K562 (cell line): Measurements from ENCODE around the gene PSMC3IP. TPM values are rescaled to one million over a fixed set of nuclear protein-coding genes. Genes with fewer than 3 reads are reported as not detected.

Experiments
- CGGBP1 ChIP-seq: fragments of 250-450 bp; sonication (Bioruptor Pico); IDR thresholded peaks from 2 replicates; pipeline ENCODE4 v1.9.0; 2021; ENCODE audit warnings: mild to moderate bottlenecking
- FOSL1 ChIP-seq: fragments of 200-800 bp; sonication (Bioruptor generic); conservative IDR thresholded peaks from 2 replicates; pipeline ENCODE4 v1.6.1; 2016; ENCODE audit warnings: missing genetic modification characterization, missing compliant biosample characterization
- IFI16 ChIP-seq: fragments of 250-450 bp; sonication (Bioruptor Pico); IDR thresholded peaks from 2 replicates; pipeline ENCODE4 v2.1.2; 2022; ENCODE audit warnings: mild to moderate bottlenecking, inconsistent platforms
- MECOM ChIP-seq: fragments of 250-450 bp; sonication (Bioruptor Pico); IDR thresholded peaks from 2 replicates; pipeline ENCODE4 v1.8.0; 2022; ENCODE audit warnings: inconsistent platforms
- PATZ1 ChIP-seq: fragments of 250-450 bp; sonication (Bioruptor Pico); IDR thresholded peaks from 2 replicates; pipeline ENCODE4 v1.5.0; 2020; ENCODE audit warnings: mild to moderate bottlenecking, borderline replicate concordance
- PURB ChIP-seq: sonication (generic); formaldehyde crosslinking; IDR thresholded peaks from 2 replicates; pipeline ENCODE4 v1.9.0; 2021; ENCODE audit warnings: low read depth, mild to moderate bottlenecking, missing genetic modification reagents
- PYGO2 ChIP-seq: fragments of 450-650 bp; IDR thresholded peaks from 2 replicates; pipeline ENCODE4 v1.6.1; 2016; ENCODE audit warnings: mild to moderate bottlenecking, missing genetic modification characterization, moderate library complexity, missing compliant biosample characterization
- TFE3 ChIP-seq: fragments of 450-650 bp; formaldehyde crosslinking; IDR thresholded peaks from 2 replicates; pipeline ENCODE4 v1.4.0; 2020; ENCODE audit warnings: mild to moderate bottlenecking, mixed read lengths
- ZBTB11 ChIP-seq, 3 experiments: fragments of 200-800 bp in 1 of 3; fragments of 250-450 bp in 1 of 3; fragments of 450-650 bp in 1 of 3; sonication (Bioruptor Pico) in 1 of 3; sonication (Bioruptor generic) in 1 of 3; formaldehyde crosslinking in 1 of 3; IDR thresholded peaks; 2 replicates each; pipeline versions ENCODE4 v1.6.1 to v1.8.0; 2016 to 2022; ENCODE audit warnings: mild to moderate bottlenecking in 2 of 3, missing genetic modification characterization in 2 of 3, missing compliant biosample characterization in 1 of 3, moderate library complexity in 1 of 3
- ZNF23 ChIP-seq: fragments of 250-450 bp; sonication (Bioruptor Pico); IDR thresholded peaks from 2 replicates; pipeline ENCODE4 v1.4.0; 2020; ENCODE audit warnings: mild to moderate bottlenecking
- ZNF512 ChIP-seq: IDR thresholded peaks from 2 replicates; pipeline ENCODE4 v1.6.1; 2016; ENCODE audit warnings: missing genetic modification characterization, missing compliant biosample characterization
- polyA plus RNA-seq, 8 experiments: library from polyadenylated mRNA; depleted of rRNA in 4 of 8; stranded (reverse) in 5 of 8; unstranded in 3 of 8; fragments of >200 nt; fragmentation: Nextera tagmentation in 2 of 8; fragmentation: Illumina TruSeq in 1 of 8; extraction: Ambion mirVana in 2 of 8; extraction: Trizol in 1 of 8; gene quantifications; 2 replicates each; pipeline versions ENCODE4 v1.2.1 to v1.2.3, GENCODE V29; 2011 to 2014; ENCODE audit warnings: inconsistent platforms in 1 of 8, missing spikeins in 1 of 8
- total RNA-seq, 7 experiments: library from RNA; depleted of rRNA in 6 of 7; stranded (reverse); fragments of >200 nt in 6 of 7; fragmentation: Illumina TruSeq in 2 of 7; extraction: Trizol in 2 of 7; gene quantifications; 2 replicates each; pipeline versions ENCODE4 v1.2.1 to v1.2.3, GENCODE V29; 2011 to 2021; ENCODE audit warnings: low replicate concordance in 1 of 7

Gene PSMC3IP
- total and polyA plus RNA-seq, 9 of the 15 experiments (the other 6 are each of a cell fraction or from before 2014, with no cell fraction given), result 13.8 to 65.6 (median 32.8) TPM

- peak; percentile 54; the same call in 1 of the 2 replicates for TF ChIP-seq FOSL1
- no peak for TF ChIP-seq MECOM (CRISPR knock-in tag)
- no peak for TF ChIP-seq ZBTB11 (CRISPR knock-in tag; IDR thresholded peaks at IDR 0.05)
- no peak for TF ChIP-seq PURB (CRISPR knock-in tag)
- TF ChIP-seq ZNF23 (CRISPR knock-in tag), result no peak
- TF ChIP-seq TFE3 (CRISPR knock-in tag), result peak; percentile 91
- no peak for TF ChIP-seq ZNF512 (tag)
- TF ChIP-seq PATZ1 (CRISPR knock-in tag), result no peak
- TF ChIP-seq CGGBP1 (CRISPR knock-in tag), result no peak
- no peak for TF ChIP-seq PYGO2 (tag)
- no peak for TF ChIP-seq IFI16 (CRISPR knock-in tag)
These were observed 41.5 kb downstream of the PSMC3IP start, which contains the start of gene NAGLU (continued) for GRCh38 chr17:42536048-42536371.
